Liver (tissue), 3 donors: ENCODE results near the gene CCDC81.

Experiments used
- EGR1 ChIP-seq, 2 donors: IDR thresholded peaks; 2 replicates each; pipeline ENCODE4 v1.6.1; 2016 to 2018; ENCODE audit warnings: antibody characterized with exemption in 2 of 2, low read depth in 2 of 2
- FOXA1 ChIP-seq: IDR thresholded peaks from 2 replicates; pipeline ENCODE4 v1.6.1; 2016; ENCODE audit warnings: antibody characterized with exemption
- GABPA ChIP-seq, 2 donors: IDR thresholded peaks in 1 of 2; conservative IDR thresholded peaks in 1 of 2; 2 replicates each; pipeline ENCODE4 v1.6.1; 2016; ENCODE audit warnings: antibody characterized with exemption in 2 of 2, mild to moderate bottlenecking in 1 of 2, moderate library complexity in 1 of 2
- RAD21 ChIP-seq, 2 donors: IDR thresholded peaks; 2 replicates each; pipeline ENCODE4 v1.6.1; 2016; ENCODE audit warnings: antibody characterized with exemption in 2 of 2, mild to moderate bottlenecking in 2 of 2
- RXRA ChIP-seq, 2 donors: IDR thresholded peaks; 2 replicates each; pipeline ENCODE4 v1.6.1; 2017 to 2018; ENCODE audit warnings: antibody characterized with exemption in 2 of 2, mild to moderate bottlenecking in 1 of 2
- SP1 ChIP-seq: IDR thresholded peaks from 2 replicates; pipeline ENCODE4 v1.6.1; 2018; ENCODE audit warnings: antibody characterized with exemption, mild to moderate bottlenecking
- YY1 ChIP-seq: IDR thresholded peaks from 2 replicates; pipeline ENCODE4 v1.6.1; 2016; ENCODE audit warnings: antibody characterized with exemption, mild to moderate bottlenecking
- TF ChIP-seq, protein P1 (sequence below): fragments of 150-350 bp; IDR thresholded peaks from 2 replicates; pipeline ENCODE4 v1.5.1; 2017; ENCODE audit warnings: improper control_type of control experiment, low read depth, low read length; ENCODE audit not compliant: missing input control
- TF ChIP-seq, protein P2 (sequence below): IDR thresholded peaks from 2 replicates; pipeline ENCODE4 v1.6.1; 2016; ENCODE audit warnings: antibody characterized with exemption
- TF ChIP-seq, protein P3 (sequence below): IDR thresholded peaks from 2 replicates; pipeline ENCODE4 v1.6.1; 2016; ENCODE audit warnings: antibody characterized with exemption
- TF ChIP-seq, protein P4 (sequence below): IDR thresholded peaks from 2 replicates; pipeline ENCODE4 v1.6.1; 2016; ENCODE audit warnings: antibody characterized with exemption, mild to moderate bottlenecking
- donor health status: healthy.
- donor health status: healthy.

DNA sequence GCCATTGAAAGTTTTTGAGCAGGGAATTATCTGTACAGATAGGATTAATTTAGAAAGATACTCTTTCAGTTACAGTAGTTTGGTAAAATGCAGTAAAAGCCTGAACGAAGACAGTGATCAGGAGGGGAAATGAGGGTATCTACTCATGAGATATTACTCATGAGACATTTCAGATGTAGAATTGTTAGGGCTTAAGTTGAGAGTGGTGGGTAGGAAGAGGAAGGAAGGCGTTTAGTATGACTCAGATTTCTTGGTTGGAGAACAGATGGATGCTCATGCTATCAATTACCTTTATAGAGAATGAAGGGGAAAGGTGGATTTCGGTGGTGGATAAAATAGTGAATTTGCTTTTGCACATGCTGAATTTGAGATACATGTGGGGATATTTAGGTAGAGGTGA lies 15.8 kb downstream of the CCDC81 start:
- TF ChIP-seq, protein P1, sequence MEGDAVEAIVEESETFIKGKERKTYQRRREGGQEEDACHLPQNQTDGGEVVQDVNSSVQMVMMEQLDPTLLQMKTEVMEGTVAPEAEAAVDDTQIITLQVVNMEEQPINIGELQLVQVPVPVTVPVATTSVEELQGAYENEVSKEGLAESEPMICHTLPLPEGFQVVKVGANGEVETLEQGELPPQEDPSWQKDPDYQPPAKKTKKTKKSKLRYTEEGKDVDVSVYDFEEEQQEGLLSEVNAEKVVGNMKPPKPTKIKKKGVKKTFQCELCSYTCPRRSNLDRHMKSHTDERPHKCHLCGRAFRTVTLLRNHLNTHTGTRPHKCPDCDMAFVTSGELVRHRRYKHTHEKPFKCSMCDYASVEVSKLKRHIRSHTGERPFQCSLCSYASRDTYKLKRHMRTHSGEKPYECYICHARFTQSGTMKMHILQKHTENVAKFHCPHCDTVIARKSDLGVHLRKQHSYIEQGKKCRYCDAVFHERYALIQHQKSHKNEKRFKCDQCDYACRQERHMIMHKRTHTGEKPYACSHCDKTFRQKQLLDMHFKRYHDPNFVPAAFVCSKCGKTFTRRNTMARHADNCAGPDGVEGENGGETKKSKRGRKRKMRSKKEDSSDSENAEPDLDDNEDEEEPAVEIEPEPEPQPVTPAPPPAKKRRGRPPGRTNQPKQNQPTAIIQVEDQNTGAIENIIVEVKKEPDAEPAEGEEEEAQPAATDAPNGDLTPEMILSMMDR, result no peak
- TF ChIP-seq, protein P2, sequence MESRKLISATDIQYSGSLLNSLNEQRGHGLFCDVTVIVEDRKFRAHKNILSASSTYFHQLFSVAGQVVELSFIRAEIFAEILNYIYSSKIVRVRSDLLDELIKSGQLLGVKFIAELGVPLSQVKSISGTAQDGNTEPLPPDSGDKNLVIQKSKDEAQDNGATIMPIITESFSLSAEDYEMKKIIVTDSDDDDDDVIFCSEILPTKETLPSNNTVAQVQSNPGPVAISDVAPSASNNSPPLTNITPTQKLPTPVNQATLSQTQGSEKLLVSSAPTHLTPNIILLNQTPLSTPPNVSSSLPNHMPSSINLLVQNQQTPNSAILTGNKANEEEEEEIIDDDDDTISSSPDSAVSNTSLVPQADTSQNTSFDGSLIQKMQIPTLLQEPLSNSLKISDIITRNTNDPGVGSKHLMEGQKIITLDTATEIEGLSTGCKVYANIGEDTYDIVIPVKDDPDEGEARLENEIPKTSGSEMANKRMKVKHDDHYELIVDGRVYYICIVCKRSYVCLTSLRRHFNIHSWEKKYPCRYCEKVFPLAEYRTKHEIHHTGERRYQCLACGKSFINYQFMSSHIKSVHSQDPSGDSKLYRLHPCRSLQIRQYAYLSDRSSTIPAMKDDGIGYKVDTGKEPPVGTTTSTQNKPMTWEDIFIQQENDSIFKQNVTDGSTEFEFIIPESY, result no peak
- TF ChIP-seq RAD21 (IDR thresholded peaks at IDR 0.05) (no peak), EGR1 (IDR thresholded peaks at IDR 0.05; ENCODE audit: low read depth in 2 of 2) (no peak), FOXA1 (no peak), GABPA (IDR thresholded peaks at IDR 0.05 in 1 of 2, conservative IDR thresholded peaks at IDR 0.05 in 1 of 2) (no peak), RXRA (IDR thresholded peaks at IDR 0.05) (no peak), YY1 (no peak), SP1 (no peak)
- TF ChIP-seq, protein P3, sequence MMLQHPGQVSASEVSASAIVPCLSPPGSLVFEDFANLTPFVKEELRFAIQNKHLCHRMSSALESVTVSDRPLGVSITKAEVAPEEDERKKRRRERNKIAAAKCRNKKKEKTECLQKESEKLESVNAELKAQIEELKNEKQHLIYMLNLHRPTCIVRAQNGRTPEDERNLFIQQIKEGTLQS, result no peak
- TF ChIP-seq, protein P4, sequence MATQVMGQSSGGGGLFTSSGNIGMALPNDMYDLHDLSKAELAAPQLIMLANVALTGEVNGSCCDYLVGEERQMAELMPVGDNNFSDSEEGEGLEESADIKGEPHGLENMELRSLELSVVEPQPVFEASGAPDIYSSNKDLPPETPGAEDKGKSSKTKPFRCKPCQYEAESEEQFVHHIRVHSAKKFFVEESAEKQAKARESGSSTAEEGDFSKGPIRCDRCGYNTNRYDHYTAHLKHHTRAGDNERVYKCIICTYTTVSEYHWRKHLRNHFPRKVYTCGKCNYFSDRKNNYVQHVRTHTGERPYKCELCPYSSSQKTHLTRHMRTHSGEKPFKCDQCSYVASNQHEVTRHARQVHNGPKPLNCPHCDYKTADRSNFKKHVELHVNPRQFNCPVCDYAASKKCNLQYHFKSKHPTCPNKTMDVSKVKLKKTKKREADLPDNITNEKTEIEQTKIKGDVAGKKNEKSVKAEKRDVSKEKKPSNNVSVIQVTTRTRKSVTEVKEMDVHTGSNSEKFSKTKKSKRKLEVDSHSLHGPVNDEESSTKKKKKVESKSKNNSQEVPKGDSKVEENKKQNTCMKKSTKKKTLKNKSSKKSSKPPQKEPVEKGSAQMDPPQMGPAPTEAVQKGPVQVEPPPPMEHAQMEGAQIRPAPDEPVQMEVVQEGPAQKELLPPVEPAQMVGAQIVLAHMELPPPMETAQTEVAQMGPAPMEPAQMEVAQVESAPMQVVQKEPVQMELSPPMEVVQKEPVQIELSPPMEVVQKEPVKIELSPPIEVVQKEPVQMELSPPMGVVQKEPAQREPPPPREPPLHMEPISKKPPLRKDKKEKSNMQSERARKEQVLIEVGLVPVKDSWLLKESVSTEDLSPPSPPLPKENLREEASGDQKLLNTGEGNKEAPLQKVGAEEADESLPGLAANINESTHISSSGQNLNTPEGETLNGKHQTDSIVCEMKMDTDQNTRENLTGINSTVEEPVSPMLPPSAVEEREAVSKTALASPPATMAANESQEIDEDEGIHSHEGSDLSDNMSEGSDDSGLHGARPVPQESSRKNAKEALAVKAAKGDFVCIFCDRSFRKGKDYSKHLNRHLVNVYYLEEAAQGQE, result no peak
